Measurements from ENCODE around the gene CCDC197. TPM values are rescaled to one million over a fixed set of nuclear protein-coding genes. Genes with fewer than 3 reads are reported as not detected.

CCDC197 gene
- total and polyA plus RNA-seq, 9 of the 15 experiments (the other 6 are each of a cell fraction or from before 2014, with no cell fraction given) = not detected

- Histone ChIP-seq H3K36me3 (ENCODE audit: control insufficient read depth, insufficient read depth, low read length) (no peaks in the 10 kb centered on the region), H3K9ac (ENCODE audit: insufficient read depth in 1 of 2, low read depth in 2 of 2, low read length in 2 of 2) (no peak overlapping the region), H2AFZ (ENCODE audit: low read depth, low read length) (no peak overlapping the region), H3K9me3 (replicated peaks; ENCODE audit: control insufficient read depth, insufficient read depth, low read depth, low read length) (no peaks in the 10 kb centered on the region), H3K4me1 (replicated peaks in 1 of 2; ENCODE audit: control insufficient read depth in 2 of 2, insufficient read depth in 2 of 2, low read length in 2 of 2) (no peaks in the 10 kb centered on the region), H4K20me1 (replicated peaks; ENCODE audit: control insufficient read depth, insufficient read depth, low read length) (no peaks in the 10 kb centered on the region), H3K9me1 (ENCODE audit: control insufficient read depth, insufficient read depth, low read length) (no peaks in the 10 kb centered on the region), H3K27ac (ENCODE audit: extremely low read depth, low read depth, low read length) (no peak overlapping the region), H3K79me2 (ENCODE audit: control insufficient read depth, insufficient read depth, low read length) (no peaks in the 10 kb centered on the region), H3K27me3 (ENCODE audit: control insufficient read depth in 2 of 2, insufficient read depth in 2 of 2, low read length in 2 of 2) (peaks cover 0 to 18% of the 10 kb centered on the region in 2 experiments; a peak in 2 of 5 replicates), H3K4me3 (no peak overlapping the region), H3K4me2 (ENCODE audit: insufficient read depth, low read length) (no peak overlapping the region)
- TF ChIP-seq TCF7L2 (IDR thresholded peaks at IDR 0.05; ENCODE audit: low read depth, low read length) (no peak), ELF2 (CRISPR knock-in tag; IDR thresholded peaks at IDR 0.05) (no peak), ESRRA (IDR thresholded peaks at IDR 0.05; ENCODE audit: borderline replicate concordance, low read depth) (no peak), PML (IDR thresholded peaks at IDR 0.05; ENCODE audit: low read length) (no peak), ZNF197 (CRISPR knock-in tag; IDR thresholded peaks at IDR 0.05; ENCODE audit: low read depth) (no peak), CUX1 (CRISPR knock-in tag; IDR thresholded peaks at IDR 0.05) (no peak), CBX8 (IDR thresholded peaks at IDR 0.05; ENCODE audit: borderline replicate concordance, extremely low read depth, low read depth, low read length, poor library complexity, severe bottlenecking) (no peak), XRCC5 (IDR thresholded peaks at IDR 0.05; ENCODE audit: low read depth, low read length) (no peak), FOXP1 (CRISPR knock-in tag; IDR thresholded peaks at IDR 0.05) (no peak), CCNT2 (IDR thresholded peaks at IDR 0.05; ENCODE audit: borderline replicate concordance, extremely low read depth, insufficient read length, low read depth, low read length) (no peak), ZNF717 (CRISPR knock-in tag; IDR thresholded peaks at IDR 0.05) (no peak), SOX6 (IDR thresholded peaks at IDR 0.05) (no peak), MAX (CRISPR knock-in tag; IDR thresholded peaks at IDR 0.05) (no peak), TEAD4 (IDR thresholded peaks at IDR 0.05; ENCODE audit: low read length) (no peak), TEAD4 (CRISPR knock-in tag; IDR thresholded peaks at IDR 0.05; ENCODE audit: borderline replicate concordance) (no peak), STAT5A (IDR thresholded peaks at IDR 0.05; ENCODE audit: borderline replicate concordance, low read length) (no peak), GABPB1 (CRISPR knock-in tag; IDR thresholded peaks at IDR 0.05) (no peak), NR2F6 (CRISPR knock-in tag; IDR thresholded peaks at IDR 0.05) (no peak), BMI1 (IDR thresholded peaks at IDR 0.05; ENCODE audit: low read length) (no peak)
- WGBS (ENCODE audit: insufficient coverage, low coverage, missing lambda C conversion rate) = 0% methylated on average over 2 of the region's 4 CpGs
- POLR2A ChIA-PET = no interaction called here
- CTCF ChIA-PET (ENCODE audit: low intra/inter-chr PET ratio) = no interaction called here
- intact Hi-C loops (cut with micrococcal nuclease) = no loop called here
- FAIRE-seq (no peak), DNase-seq (ENCODE audit: extremely low read depth in 1 of 4, low spot score in 3 of 4) (no peak), ATAC-seq (no peak)
- BruUV-seq (replicated peaks) = no TSS peak
- in situ Hi-C loops (cut with MboI) = no loop called here
Observed at GRCh38 chr14:93991649-93992048, 5.5 kb upstream of the CCDC197 start.
